IPS-NIHi7 (cell line): Measurements from ENCODE around the gene SLC31A2.
"Not testable (repeated sequence)": the region's sequence is repeated elsewhere in the genome, so short reads cannot be mapped to it uniquely, and the experiment has no call there.

Experiments used
- DNase-seq: peaks from one replicate; pipeline ENCODE4 v3.0.0; 2012; ENCODE audit warnings: mixed read lengths; ENCODE audit errors: extremely low spot score

Gene SLC31A2, protein sequence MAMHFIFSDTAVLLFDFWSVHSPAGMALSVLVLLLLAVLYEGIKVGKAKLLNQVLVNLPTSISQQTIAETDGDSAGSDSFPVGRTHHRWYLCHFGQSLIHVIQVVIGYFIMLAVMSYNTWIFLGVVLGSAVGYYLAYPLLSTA

DNA sequence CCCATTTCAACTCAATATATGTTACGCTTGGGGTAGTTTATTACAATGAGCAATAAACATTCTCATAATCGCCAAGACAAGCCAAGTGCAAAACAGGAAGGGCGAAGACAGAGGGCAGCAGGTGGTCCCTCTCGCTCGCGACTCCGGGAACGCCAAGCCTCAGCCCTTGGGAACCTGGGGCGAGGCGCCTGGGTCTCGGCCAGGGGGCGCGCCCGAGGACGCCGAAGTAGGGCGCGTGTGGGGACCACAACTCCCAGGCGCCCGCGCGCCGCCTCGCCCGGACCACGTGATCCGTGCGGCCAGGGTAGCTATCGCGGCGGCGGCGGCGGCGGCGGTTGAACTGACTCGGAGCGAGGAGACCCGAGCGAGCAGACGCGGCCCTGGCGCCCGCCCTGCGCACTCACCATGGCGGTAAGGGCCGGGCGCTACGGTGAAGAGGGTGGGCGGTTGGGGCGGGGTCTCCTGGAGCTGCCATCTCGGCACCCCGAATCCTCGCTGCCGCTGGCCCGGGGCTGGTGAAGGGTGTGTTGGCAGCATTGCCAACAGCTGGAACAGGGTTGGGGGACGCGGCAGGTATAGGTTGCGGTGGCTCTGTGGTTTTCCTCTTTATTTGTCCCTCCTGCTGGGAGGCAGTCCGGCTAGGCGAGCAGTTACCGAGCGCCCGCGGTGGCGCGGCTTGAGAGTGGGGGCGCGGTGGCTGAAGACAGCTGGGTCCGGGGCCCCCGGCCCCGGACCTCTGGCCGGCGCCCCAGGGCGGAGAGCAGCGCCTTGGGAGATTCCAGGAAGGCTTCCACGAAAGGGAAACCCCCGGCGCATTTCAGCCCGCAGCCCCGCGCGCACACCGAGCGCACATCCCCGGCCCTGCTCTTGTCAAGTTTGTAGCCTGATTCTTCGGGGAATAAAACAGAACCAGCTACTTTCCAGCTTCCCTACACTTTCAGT, at the start of gene SLC31A2:
TSS of gene SLC31A2 (plus strand) at position 338 of the 942 bp plus-strand sequence. CDS start at position 406, 68 bp downstream.
- DNase-seq, result peak; percentile 98

DNA sequence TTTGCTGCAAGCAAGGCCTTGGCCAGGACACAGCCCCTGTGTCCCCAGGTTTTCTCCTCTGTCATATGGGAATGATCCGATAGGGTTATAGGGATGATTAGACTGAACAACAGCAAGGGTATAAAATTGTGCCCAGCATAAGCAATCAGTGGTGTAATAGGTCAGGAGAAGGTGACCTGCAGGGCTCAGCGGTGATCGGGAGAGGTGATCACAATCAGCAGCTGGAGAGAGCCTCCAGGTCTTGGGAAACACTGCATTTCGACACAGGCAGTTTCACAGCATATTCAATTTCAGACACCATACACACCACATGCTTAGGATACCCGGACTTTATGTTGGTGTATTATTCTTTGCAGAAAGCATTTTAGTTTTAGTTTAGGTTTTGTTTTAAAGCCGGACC, 45.5 kb upstream of the SLC31A2 start:
- not testable (repeated sequence) for DNase-seq

DNA sequence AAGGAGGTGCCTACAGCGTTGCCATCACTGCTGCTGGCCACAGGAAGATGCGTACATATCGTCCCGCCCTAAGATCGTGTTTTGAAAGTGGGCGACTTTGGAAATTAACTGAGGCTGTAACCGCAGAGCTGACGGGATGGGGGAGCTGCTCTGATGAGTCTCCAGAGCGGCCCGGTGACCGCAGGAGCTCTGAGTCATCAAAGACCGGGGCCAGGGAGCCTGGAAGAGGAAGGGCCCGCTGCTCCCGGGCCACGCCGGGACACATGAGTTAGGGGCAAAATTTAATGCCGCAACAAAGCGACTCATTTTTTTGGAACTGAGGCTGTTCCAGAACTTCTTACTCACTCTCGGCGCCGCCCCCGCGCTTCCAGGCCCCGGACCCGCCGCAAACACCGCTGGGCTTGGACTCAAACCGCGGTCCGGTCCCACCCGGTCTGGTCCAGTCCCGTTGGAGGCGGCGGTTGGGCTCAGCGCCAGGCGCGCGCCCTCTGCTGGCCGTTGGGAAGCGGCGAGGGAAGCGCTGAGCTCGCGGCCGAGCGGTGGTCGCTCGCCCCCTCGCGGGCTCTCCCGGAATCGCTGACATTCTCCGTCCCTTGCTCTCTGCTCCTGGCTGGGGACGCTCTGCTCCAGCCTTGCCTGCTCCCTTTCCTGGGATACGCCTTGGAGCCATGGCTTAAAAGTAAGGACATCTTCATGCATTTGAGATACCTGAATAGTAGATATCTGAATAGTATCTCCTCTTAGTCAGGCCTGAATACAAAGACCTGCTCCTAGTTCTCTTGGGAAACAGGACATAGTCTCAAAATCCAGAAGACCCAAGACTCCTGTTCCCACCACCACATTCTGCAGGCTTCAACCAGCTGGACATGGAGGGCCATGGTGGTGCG, 39.5 kb upstream of the SLC31A2 start:
- DNase-seq, result peak; percentile 40

DNA sequence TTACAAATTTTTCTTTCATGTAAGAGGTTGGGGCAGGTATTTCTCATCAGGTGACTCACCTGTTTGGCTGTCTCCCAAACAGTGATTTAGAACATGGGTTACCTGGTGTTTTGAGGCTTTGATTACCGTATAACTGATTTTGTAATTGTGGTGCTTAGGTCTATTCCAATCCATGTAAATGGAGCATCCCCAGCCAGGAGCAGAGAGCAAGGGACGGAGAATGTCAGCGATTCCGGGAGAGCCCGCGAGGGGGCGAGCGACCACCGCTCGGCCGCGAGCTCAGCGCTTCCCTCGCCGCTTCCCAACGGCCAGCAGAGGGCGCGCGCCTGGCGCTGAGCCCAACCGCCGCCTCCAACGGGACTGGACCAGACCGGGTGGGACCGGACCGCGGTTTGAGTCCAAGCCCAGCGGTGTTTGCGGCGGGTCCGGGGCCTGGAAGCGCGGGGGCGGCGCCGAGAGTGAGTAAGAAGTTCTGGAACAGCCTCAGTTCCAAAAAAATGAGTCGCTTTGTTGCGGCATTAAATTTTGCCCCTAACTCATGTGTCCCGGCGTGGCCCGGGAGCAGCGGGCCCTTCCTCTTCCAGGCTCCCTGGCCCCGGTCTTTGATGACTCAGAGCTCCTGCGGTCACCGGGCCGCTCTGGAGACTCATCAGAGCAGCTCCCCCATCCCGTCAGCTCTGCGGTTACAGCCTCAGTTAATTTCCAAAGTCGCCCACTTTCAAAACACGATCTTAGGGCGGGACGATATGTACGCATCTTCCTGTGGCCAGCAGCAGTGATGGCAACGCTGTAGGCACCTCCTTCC, 37.9 kb upstream of the SLC31A2 start:
- peak; percentile 18 for DNase-seq

DNA sequence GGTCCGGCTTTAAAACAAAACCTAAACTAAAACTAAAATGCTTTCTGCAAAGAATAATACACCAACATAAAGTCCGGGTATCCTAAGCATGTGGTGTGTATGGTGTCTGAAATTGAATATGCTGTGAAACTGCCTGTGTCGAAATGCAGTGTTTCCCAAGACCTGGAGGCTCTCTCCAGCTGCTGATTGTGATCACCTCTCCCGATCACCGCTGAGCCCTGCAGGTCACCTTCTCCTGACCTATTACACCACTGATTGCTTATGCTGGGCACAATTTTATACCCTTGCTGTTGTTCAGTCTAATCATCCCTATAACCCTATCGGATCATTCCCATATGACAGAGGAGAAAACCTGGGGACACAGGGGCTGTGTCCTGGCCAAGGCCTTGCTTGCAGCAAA, 32.0 kb upstream of the SLC31A2 start:
- DNase-seq, result not testable (repeated sequence)

DNA sequence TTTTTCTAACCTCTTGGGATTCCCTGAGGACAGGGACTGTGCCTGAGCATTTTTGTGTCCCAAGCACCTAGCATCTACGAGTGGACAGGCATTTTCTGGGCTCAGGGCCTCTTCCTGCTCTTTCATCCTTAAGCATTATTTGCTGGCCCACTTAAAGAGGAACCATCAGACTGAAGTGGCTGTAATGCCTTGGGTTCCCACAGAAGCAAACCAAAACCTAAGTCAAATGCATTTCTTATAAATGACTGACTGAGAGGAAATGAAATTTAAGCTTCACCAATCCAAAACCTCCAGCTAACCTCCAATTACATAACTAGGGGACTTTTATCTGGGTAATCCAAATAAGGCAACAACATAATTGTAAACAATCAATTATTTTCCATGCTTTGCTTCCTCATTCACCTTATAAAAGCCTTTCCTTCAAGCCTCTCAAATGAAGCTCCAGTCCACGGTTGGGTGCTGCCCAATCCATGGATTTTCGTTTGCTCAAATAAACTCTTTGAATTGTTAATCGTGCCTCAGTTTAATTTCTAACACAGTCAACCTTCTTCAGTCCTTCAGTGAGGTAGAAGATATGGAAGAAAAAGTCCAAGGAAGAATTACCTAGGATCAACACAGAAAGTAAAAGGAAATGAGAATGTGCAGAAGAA, 25.3 kb upstream of the SLC31A2 start:
- no peak for DNase-seq

DNA sequence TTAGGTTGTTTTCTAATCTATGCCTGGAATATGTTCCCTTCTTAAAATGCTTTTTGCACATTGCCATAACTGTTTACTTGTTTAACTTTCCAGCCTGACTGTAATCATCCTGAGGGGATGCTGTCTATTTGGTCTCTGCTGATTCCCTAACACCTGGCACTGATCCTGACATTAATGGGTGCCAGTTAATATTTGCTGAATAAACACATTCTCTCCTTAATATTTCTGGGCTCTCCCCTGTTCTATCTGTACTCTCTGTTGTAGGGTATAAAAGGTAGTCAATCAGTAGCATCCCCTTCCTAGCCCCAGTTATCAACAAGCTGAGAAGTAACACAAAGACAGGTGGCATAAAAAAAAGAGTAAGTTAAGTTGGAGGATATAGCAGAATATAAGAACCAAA, 21.3 kb upstream of the SLC31A2 start:
- DNase-seq, result no peak

DNA sequence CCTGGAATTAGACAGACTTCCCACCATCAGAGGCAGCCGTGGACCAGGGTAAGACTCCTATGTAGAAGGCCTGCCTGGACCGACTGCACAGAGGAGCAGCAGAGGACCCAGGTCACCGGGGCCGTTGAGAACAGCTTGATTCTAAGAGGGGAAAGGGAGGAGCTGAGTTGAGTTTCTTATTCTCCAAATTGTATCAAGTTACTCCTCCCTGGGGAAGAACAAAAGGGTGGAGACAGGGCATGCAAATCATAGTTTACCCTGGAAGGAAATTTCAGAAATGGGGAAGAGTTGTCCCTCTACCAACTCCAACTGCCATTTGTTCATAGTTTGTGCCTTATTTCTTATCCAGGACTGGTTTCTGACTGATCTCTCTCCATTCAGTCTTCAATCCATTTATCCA, 20.9 kb upstream of the SLC31A2 start:
- DNase-seq, result no peak

DNA sequence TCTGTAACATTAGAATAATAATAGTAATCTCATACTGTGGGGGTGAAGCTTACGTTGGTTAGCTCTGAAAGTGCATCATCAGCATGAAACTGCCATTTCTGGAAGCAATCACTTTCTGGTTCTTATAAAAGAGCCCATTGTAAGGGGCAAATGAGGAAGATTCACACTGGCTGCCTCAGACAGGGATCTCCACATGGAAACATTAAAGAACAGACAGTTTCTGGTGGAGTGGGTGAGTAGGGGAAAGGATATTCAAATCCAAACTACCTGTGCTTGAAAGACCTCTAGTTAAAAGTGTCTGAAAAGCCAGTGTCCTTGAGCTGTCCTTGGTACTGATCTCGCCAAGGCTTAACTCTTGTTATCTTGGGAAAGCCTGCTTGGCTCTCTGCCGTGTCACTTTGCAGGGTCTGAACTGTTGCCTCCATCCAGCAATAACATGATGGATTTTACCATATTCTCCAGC, 19.1 kb upstream of the SLC31A2 start:
- peak; percentile 74 for DNase-seq

DNA sequence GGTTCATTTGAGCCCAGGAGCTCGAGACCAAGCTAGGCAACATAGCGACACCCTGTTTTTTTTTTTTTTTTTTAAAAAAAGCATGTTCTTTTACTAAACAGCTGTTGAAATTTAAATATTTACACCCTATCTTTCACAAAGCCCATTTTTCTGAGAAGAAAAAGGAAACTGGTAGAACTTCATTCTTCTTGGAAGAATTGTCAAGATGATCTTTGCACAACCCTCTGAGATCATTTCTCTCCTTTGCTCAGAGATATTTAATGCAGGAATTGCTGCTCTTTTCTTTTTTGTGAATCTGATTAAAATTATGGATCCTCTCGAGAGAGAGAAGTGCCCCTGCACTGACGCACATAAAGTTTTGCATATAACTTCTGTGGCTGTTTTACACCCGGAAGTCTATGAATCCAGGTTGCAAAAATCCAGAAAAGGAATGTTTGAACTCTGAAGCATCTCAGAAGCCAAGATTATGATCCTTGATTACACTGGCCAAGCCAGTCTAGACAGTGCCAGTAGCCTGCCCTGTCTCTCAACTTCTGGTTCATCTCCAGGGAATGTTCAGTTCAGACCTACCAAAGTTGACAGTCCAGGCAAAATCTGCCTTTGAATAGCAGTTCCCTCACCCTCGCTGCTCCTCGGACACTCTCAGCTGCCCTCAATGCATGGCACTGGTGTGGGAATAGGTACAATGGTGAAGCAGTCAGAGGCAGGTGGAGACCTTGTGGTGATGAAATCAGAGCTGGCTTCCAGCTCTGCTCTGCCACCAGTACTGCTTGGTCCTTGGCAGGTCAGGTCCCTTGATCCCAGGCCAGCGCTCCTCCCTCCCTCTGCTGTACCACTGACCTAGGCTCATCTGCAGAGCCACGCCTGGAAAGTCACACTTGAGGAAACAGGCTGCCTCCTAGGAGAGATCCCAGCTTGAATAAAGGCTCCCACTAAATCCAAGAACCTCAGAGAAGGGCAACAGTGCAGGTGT, 13.3 kb upstream of the SLC31A2 start:
- no peak for DNase-seq

DNA sequence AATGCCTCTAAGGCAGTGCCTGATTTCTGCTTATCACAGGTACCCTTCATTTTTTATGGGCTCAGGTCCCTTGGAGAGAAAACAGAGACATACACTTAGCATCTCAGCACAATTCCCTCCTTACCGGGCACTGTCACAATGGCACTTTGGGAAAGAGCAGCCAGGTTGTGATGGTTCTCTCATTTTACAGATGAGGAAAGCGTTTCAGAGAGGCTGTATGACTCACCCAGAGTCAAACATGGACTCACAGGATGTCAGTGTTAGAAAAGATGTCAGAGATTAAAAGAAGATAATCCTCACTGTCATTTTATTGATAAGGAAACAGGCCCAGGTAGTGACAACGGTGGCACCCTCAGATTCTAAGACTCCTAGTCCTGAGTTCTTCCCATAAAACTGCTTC, 12.0 kb upstream of the SLC31A2 start:
- DNase-seq, result no peak

DNA sequence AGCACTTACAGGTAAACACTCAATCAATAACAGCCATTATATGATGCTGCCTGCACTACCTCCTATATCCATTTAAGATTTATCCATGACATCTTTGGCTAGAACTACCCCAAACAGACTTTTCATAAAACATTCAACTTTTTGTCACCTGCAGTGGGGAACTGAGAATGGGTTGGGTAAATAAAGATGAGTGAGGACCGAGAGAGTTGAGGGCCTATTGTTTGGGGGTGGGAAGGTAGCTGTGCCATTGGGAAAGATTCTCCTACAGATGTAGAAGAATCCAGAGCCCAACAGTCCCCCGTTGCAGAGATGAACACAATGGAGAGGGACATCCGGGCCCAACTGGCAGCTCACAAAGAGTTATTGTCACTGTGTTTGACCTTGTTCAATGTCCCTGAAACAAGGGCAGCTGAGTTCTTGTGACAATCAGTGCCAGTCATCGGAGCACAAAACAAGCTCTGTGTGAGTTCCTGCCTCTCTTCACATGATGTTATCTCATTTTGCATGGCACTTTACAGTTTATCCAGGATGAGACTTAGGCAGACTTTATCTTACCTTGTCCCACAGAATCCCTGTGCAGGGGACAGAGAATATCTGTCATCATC, 11.5 kb upstream of the SLC31A2 start:
- no peak for DNase-seq

DNA sequence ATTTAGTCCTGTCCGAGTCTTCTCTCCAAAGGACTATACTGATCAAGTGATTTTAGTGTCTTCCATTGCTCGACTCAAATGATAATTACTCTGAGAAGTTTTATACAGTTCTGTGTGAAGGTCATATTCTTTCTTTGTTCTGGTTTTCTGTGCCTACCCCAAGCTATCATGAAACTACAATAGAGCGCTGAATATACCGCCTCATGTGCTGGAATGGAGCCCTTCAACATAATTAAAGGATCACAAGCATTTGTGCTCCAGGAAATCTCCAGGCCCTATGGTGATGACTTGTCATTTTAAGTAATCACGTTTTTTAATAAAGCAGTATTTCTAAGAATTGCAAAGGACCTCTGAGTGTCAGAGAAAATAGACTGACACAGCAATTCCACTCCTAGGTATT, 10.9 kb upstream of the SLC31A2 start:
- DNase-seq, result no peak

DNA sequence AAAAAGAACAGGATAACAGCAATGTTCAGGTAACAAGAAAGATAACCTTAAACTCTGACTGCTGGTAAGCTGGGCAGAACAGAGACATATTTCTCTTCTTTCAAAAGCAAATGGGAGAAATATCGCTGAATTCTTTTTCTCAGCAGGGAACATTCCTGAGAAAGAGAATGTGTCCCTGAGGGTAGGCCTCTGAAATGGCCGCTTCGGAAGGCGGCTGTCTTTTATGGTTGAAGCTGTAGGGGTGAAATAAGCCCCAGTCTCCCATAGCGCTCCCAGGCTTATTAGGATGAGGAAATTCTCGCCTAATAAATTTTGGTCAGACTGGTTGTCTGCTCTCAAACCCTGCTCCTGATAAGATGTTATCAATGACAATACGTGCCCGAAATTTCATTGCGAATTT, 9.9 kb upstream of the SLC31A2 start:
- DNase-seq, result not testable (repeated sequence)

DNA sequence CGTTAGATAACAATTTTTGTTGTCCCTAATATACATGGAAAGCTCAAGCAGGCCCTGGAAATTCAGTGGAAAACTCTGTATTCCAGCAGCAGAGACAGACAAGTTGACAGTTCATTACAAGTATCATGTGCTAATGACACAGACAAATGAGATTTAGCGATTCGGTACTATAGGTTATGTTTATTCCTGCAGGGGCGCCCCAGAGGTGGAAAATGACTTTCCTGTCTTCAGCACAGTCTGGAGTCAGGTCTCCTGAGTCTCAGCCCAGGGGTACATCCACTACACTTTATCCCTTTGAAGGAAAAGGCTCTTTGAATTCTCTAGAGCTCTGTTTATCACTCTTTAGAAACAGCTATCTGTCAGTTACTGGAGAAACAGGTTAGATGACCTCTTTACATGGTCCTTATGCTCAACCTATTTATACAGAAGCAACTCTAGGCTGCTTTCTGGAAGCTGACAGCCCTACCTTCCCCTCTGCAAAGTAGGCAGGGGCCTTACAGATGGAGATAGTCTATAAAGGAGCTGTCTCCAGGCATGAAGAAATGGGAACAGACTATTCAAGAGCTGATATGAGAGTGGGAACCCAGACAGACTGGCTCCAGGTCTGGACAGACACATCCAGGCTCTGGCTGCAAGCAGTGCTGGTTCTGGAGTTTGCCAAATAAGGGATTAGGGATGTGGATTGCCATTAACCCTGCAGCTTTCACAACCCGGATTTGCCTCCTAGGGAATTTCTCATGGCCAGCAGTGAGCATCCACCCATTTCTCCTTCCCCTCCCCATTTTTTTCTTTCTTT, 7.2 kb upstream of the SLC31A2 start:
- DNase-seq, result no peak

DNA sequence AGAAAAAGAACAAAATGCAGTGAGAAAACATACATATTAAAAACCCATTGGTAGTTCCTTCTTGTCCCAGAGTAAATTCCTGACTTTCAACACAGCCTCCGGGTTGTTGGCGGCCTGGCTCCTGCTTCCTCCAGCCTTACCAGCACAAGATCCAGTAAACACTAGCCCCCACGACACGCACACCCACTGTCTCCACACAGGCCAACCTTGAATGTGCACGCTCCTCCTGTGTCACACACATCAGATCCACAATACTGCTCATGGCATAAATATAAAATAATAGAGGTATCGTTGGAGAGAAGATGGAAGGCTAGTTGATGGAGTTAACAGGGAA, 2.5 kb upstream of the SLC31A2 start:
- no peak for DNase-seq

DNA sequence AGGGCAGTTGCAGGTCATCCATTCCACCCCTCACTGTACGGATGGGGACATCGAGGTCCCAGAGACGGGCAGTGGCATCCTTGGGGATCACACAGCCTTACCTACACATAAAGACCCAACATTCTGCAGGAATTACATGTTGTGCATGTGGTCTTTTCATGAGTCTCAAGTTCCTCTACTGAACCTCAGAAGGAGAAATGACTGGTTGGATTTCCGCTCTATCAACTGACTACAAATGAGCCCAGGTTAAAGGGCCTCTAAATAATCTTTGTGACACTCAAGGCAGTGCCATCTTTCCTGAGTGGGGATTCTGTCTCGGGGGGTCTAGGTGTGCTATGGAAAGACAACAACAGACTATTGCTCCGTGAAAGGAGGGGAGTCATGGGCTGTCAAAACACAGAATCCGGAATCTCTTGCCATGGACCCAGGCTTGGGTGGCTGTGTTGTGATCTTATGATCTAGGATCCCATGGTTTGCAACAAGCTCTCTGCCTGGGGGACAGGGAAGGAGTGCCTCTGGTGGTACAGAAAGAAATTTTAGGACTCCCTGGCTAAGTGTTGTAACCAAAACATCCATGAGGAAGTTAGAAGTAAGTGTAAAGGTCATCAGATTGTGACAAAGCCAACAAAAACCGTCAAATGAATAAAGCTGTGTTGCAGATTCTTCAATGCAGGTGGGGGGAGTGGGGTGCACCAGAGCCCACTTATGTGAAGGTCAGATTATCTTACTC, 1.9 kb upstream of the SLC31A2 start:
- no peak for DNase-seq

DNA sequence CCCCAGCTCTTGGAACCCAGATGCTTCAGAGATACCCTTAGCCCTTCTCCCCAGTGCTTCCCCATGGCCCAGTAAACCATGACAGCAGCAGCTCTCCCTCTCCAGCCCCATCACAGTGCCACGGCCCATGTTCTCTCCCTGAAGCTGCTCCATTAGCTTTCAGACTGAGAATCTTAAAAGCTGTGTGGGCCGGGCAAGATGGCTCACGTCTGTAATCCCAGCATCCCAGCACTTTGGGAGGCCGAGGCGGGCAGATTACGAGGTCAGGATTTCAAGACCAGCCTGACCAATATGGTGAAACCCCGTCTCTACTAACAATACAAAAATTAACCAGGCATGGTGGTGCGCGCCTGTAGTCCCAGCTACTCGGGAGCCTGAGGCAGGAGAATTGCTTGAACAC, 1.2 kb upstream of the SLC31A2 start:
- DNase-seq, result not testable (repeated sequence)
